Fibroblast of lung (primary cell): ENCODE data around the gene SLC34A1. TPM values are rescaled to one million over a fixed set of nuclear protein-coding genes. Genes with fewer than 3 reads are reported as not detected.

ENCODE experiments used
- DNase-seq, 2 donors: peaks; one replicate each; pipeline versions ENCODE4 v3.0.0 to v3.0.0-alpha.2; 2010; ENCODE audit warnings: low read depth in 2 of 2
- H2AFZ ChIP-seq: 2 replicates; pipeline ENCODE4 v1.5.1; 2012; ENCODE audit warnings: low read length, control low read depth, inconsistent platforms
- H3K27ac ChIP-seq: 2 replicates; pipeline ENCODE4 v1.5.1; 2011; ENCODE audit warnings: low read length, control low read depth; ENCODE audit not compliant: insufficient read depth
- H3K27me3 ChIP-seq: 2 replicates; pipeline ENCODE4 v1.5.1; 2011; ENCODE audit warnings: mild to moderate bottlenecking, low read length; ENCODE audit not compliant: control insufficient read depth, insufficient read depth
- H3K36me3 ChIP-seq: 2 replicates; pipeline ENCODE4 v1.5.1; 2011; ENCODE audit warnings: low read length; ENCODE audit not compliant: control insufficient read depth, insufficient read depth
- H3K4me1 ChIP-seq: 2 replicates; pipeline ENCODE4 v1.5.1; 2011; ENCODE audit warnings: low read length; ENCODE audit not compliant: control insufficient read depth, insufficient read depth; ENCODE audit errors: extremely low read depth
- H3K4me2 ChIP-seq: 2 replicates; pipeline ENCODE4 v1.5.1; 2011; ENCODE audit warnings: low read length, control low read depth; ENCODE audit not compliant: insufficient read depth; ENCODE audit errors: extremely low read depth
- H3K4me3 ChIP-seq, 4 experiments: fragments of 200-600 bp in 1 of 4; sonication (generic) in 1 of 4; replicated peaks in 1 of 4; 2 replicates each; pipeline ENCODE4 v1.5.1; 2011 to 2016; ENCODE audit warnings: low read length in 4 of 4, low read depth in 3 of 4, mild to moderate bottlenecking in 3 of 4, control low read depth in 2 of 4, inconsistent platforms in 1 of 4, mixed read lengths in 1 of 4; ENCODE audit not compliant: insufficient read depth in 1 of 4; ENCODE audit errors: control extremely low read depth in 1 of 4
- H3K79me2 ChIP-seq: 2 replicates; pipeline ENCODE4 v1.5.1; 2012; ENCODE audit warnings: mild to moderate bottlenecking, low read length, inconsistent platforms; ENCODE audit not compliant: control insufficient read depth, insufficient read depth
- H3K9ac ChIP-seq: 2 replicates; pipeline ENCODE4 v1.5.1; 2011; ENCODE audit warnings: mild to moderate bottlenecking, low read length, control low read depth; ENCODE audit not compliant: insufficient read depth
- H3K9me3 ChIP-seq: 2 replicates; pipeline ENCODE4 v1.5.1; 2012; ENCODE audit warnings: low read depth, low read length; ENCODE audit not compliant: control insufficient read depth, insufficient read depth
- H4K20me1 ChIP-seq: 2 replicates; pipeline ENCODE4 v1.5.1; 2011; ENCODE audit warnings: low read length; ENCODE audit not compliant: control insufficient read depth, insufficient read depth; ENCODE audit errors: extremely low read depth
- CTCF ChIP-seq, 2 donors: IDR thresholded peaks in 1 of 2; conservative IDR thresholded peaks in 1 of 2; 1 replicate in 1 of 2; 2 replicates in 1 of 2; pipeline ENCODE4 v1.5.1; 2011 to 2012; ENCODE audit warnings: low read length in 2 of 2, control low read depth in 1 of 2, inconsistent platforms in 1 of 2, low read depth in 1 of 2, mild to moderate bottlenecking in 1 of 2
- EZH2 ChIP-seq: IDR thresholded peaks from 2 replicates; pipeline ENCODE4 v1.5.1; 2012; ENCODE audit warnings: low read length, control low read depth, mild to moderate bottlenecking; ENCODE audit errors: missing control alignments
- polyA plus RNA-seq, 2 donors: library from polyadenylated mRNA; depleted of rRNA in 1 of 2; stranded (reverse) in 1 of 2; unstranded in 1 of 2; fragments of >200 nt; gene quantifications; 2 replicates each; pipeline ENCODE4 v1.2.1, GENCODE V29; 2011 to 2012; ENCODE audit warnings: missing spikeins in 1 of 2
- total RNA-seq: library from RNA; depleted of rRNA; stranded (reverse); fragments of >200 nt; gene quantifications from 2 replicates; pipeline ENCODE4 v1.2.1, GENCODE V29; 2014

SLC34A1 gene
- total and polyA plus RNA-seq, 2 donors (not counting 1 experiment from before 2014, with no cell fraction given), result not detected

- H3K4me3 ChIP-seq, result peak overlapping the region in 3 of 4 experiments; percentile 29 to 37 (median 29)
- H3K4me2 ChIP-seq, result peak overlapping the region; percentile 76
Observed at GRCh38 chr5:177363565-177363964, 20.7 kb upstream of the SLC34A1 start.

GRCh38 chr5:177364159-177364962, 19.9 kb upstream of the SLC34A1 start:
- no peak overlapping the region for H3K4me2 ChIP-seq
- TF ChIP-seq EZH2, result no peak
- TF ChIP-seq CTCF (conservative IDR thresholded peaks at IDR 0.05 in 1 of 2, IDR thresholded peaks at IDR 0.05 in 1 of 2; ENCODE audit: low read depth in 1 of 2, low read length in 2 of 2), result no peak
- no peak overlapping the region for H2AFZ ChIP-seq
- no peaks in the 10 kb centered on the region for H3K36me3 ChIP-seq
- DNase-seq, result no peak
- H3K9ac ChIP-seq, result no peak overlapping the region
- no peaks in the 10 kb centered on the region for H4K20me1 ChIP-seq
- no peaks in the 10 kb centered on the region for H3K9me3 ChIP-seq
- peaks cover 13% of the 10 kb centered on the region for H3K27me3 ChIP-seq
- H3K4me1 ChIP-seq, result peaks cover 5% of the 10 kb centered on the region
- H3K79me2 ChIP-seq, result no peaks in the 10 kb centered on the region
- no peak overlapping the region for H3K27ac ChIP-seq
- no peak overlapping the region for H3K4me3 ChIP-seq

More at GRCh38 chr5:177363565-177363964, 20.7 kb upstream of the SLC34A1 start:
- DNase-seq, result no peak
- Histone ChIP-seq H3K27ac (no peak overlapping the region), H2AFZ (peak overlapping the region; percentile 15), H4K20me1 (no peaks in the 10 kb centered on the region), H3K36me3 (no peaks in the 10 kb centered on the region), H3K9me3 (no peaks in the 10 kb centered on the region), H3K79me2 (no peaks in the 10 kb centered on the region), H3K4me1 (peaks cover 5% of the 10 kb centered on the region), H3K27me3 (peaks cover 17% of the 10 kb centered on the region), H3K9ac (no peak overlapping the region)
- TF ChIP-seq EZH2 (no peak), CTCF (conservative IDR thresholded peaks at IDR 0.05 in 1 of 2, IDR thresholded peaks at IDR 0.05 in 1 of 2; ENCODE audit: low read depth in 1 of 2, low read length in 2 of 2) (no peak)

- Histone ChIP-seq H3K36me3 (no peaks in the 10 kb centered on the region), H3K79me2 (no peaks in the 10 kb centered on the region), H3K9me3 (no peaks in the 10 kb centered on the region), H3K27me3 (peaks cover 3% of the 10 kb centered on the region), H3K4me1 (peaks cover 5% of the 10 kb centered on the region), H4K20me1 (no peaks in the 10 kb centered on the region), H3K4me3 (no peak overlapping the region), H3K27ac (peak overlapping the region; percentile 75), H3K4me2 (no peak overlapping the region), H3K9ac (no peak overlapping the region), H2AFZ (peak overlapping the region; percentile 84)
- TF ChIP-seq CTCF (conservative IDR thresholded peaks at IDR 0.05 in 1 of 2, IDR thresholded peaks at IDR 0.05 in 1 of 2; ENCODE audit: low read depth in 1 of 2, low read length in 2 of 2) (no peak), EZH2 (no peak)
- DNase-seq, result no peak
Observed at GRCh38 chr5:177365845-177366527, 18.2 kb upstream of the SLC34A1 start.
